Left lung (tissue), 10 donors: ENCODE data around the gene NINL. TPM values are rescaled to one million over a fixed set of nuclear protein-coding genes. Genes with fewer than 3 reads are reported as not detected.

Experiments used
- ATAC-seq: fragments of 200-7000 bp; cut with Tn5 transposase; one replicate; pipeline ENCODE4 v1.9.1; 2020; ENCODE audit warnings: moderate library complexity
- DNase-seq, 4 donors: peaks; one replicate each; pipeline ENCODE4 v3.0.0-alpha.2; 2013 to 2020
- H3K27ac ChIP-seq, 2 donors: fragments of 200-600 bp; sonication (generic) in 1 of 2; one replicate each; pipeline versions ENCODE4 v1.5.0 to v1.8.0; 2020 to 2021
- H3K27me3 ChIP-seq, 2 donors: fragments of 200-600 bp; sonication (generic) in 1 of 2; one replicate each; pipeline versions ENCODE4 v1.5.0 to v1.8.0; 2020 to 2021
- H3K36me3 ChIP-seq, 2 donors: fragments of 200-600 bp; sonication (generic) in 1 of 2; one replicate each; pipeline versions ENCODE4 v1.5.0 to v1.8.0; 2020 to 2021
- H3K4me1 ChIP-seq, 2 donors: fragments of 200-600 bp; one replicate each; pipeline ENCODE4 v1.8.0; 2021
- H3K4me3 ChIP-seq, 2 donors: fragments of 200-600 bp; sonication (generic) in 1 of 2; one replicate each; pipeline versions ENCODE4 v1.5.0 to v1.8.0; 2020 to 2021; ENCODE audit warnings: mild to moderate bottlenecking in 1 of 2
- H3K9me3 ChIP-seq, 2 donors: fragments of 200-600 bp; sonication (generic) in 1 of 2; one replicate each; pipeline versions ENCODE4 v1.5.0 to v1.8.0; 2020 to 2021
- intact Hi-C, 2 donors: fragments of 100-400 bp; cut with DNase I; formaldehyde crosslinking; loops; one replicate each; pipeline versions ENCODE4 v1.11.2 to v1.14.2; 2022
- polyA plus RNA-seq, 6 donors: library from polyadenylated mRNA; unstranded; fragments of 120-200 nt; gene quantifications; one replicate each; pipeline ENCODE4 v1.2.1, GENCODE V29; 2013; ENCODE audit not compliant: insufficient read length in 6 of 6
- total RNA-seq, 2 donors: library from RNA; stranded (reverse); fragmentation: NEBNext Ultra II Directional; extraction: Animal tissue kit (Norgen Biotek cat#: 25700); gene quantifications; one replicate each; pipeline ENCODE4 v1.2.1, GENCODE V29; 2021
- TF ChIP-seq, protein P1 (sequence below), 2 donors: fragments of 200-600 bp; sonication (generic) in 1 of 2; IDR thresholded peaks; one replicate each; pipeline versions ENCODE4 v1.5.0 to v1.8.0; 2021; ENCODE audit warnings: antibody characterized with exemption in 2 of 2
- donor health status: DM: no; HTN: yes; CAD: no.
- donor health status: DM: no; HTN: no; CAD: no.

NINL gene
- total and polyA plus RNA-seq, 8 donors = 9.6 to 78.8 (median 67.8) TPM

DNA sequence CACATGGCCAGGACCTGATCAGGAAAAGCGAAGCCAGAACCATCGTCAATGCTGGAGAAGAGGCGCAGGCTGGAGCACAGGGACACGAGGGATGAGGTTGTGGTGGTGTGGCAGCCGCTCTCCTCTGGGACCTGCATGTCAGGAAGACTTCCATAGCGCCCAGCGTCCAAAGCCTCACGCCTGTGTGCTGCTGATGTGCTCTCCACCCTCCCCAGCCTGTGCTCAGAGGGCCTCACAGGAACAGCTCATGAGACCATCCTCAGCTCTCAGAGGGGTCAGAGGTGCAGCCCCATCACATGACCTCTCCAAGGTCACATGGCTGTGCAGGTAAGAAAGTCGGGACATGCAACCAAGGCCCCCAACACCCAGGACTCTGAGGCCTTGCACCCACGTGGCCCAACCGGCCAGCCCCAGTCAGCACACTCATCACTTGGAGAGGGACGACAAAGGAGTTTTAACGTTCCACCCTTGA is 84.4 kb downstream of the NINL start:
- Histone ChIP-seq H3K27ac (no peak overlapping the region), H3K27me3 (no peaks in the 10 kb centered on the region), H3K4me3 (no peak overlapping the region), H3K4me1 (no peaks in the 10 kb centered on the region), H3K36me3 (no peaks in the 10 kb centered on the region), H3K9me3 (no peaks in the 10 kb centered on the region)
- TF ChIP-seq, protein P1, sequence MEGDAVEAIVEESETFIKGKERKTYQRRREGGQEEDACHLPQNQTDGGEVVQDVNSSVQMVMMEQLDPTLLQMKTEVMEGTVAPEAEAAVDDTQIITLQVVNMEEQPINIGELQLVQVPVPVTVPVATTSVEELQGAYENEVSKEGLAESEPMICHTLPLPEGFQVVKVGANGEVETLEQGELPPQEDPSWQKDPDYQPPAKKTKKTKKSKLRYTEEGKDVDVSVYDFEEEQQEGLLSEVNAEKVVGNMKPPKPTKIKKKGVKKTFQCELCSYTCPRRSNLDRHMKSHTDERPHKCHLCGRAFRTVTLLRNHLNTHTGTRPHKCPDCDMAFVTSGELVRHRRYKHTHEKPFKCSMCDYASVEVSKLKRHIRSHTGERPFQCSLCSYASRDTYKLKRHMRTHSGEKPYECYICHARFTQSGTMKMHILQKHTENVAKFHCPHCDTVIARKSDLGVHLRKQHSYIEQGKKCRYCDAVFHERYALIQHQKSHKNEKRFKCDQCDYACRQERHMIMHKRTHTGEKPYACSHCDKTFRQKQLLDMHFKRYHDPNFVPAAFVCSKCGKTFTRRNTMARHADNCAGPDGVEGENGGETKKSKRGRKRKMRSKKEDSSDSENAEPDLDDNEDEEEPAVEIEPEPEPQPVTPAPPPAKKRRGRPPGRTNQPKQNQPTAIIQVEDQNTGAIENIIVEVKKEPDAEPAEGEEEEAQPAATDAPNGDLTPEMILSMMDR (IDR thresholded peaks at IDR 0.05) = no peak
- ATAC-seq = no peak
- intact Hi-C loops = no loop called here
- DNase-seq = no peak

DNA sequence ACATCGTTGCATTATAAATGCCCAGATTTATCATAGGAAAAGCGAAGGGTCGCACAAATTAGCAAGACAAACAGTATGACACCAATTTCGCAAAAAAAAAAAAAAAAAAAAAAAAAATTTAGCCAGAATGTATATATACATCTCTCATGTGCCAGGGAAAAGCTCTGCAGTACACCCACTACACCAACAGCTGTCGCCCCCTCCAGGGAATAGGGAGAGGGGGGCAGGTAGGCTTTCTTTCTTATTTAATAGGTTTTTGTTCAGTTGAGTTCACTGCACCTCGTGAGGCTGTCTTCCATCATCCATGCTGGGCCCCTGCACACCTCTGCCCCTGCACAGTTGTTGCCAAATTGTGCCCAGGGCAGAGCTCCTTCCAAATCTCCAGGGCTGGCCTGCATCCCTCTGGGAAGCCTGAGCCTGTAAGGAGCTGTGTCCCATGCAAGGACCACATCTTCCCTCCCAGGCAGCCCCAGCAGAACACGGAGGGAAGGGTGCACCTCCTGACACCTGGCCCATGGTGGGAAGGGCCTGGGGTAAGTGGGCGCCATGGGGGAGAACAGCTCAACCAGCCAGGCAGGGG is 85.4 kb downstream of the NINL start:
- intact Hi-C loops = no loop called here
- Histone ChIP-seq H3K9me3 (no peaks in the 10 kb centered on the region), H3K27ac (no peak overlapping the region), H3K36me3 (no peaks in the 10 kb centered on the region), H3K27me3 (no peaks in the 10 kb centered on the region), H3K4me1 (no peaks in the 10 kb centered on the region), H3K4me3 (no peak overlapping the region)
- no peak for ATAC-seq
- TF ChIP-seq, protein P1 (IDR thresholded peaks at IDR 0.05) = no peak
- no peak for DNase-seq

DNA sequence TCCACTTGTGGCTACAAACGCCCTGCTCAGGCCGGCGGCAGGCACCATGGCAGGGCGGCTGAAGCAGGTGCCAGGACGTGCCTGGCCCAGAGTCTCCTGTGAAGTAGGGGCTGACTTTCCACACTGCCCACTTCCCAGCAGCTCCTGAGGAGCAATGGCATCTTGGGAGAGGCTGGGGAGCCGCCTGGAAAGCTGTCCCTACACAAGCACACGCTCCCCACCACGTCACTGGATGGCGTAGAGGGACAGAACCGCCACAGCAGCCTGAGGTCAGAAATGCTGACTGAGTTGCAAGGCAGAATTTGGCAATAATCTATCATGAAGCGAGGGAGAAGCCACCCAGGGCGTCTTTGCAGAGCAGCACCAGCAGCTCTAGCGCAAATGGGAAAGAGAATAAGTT is 86.3 kb downstream of the NINL start:
- no peaks in the 10 kb centered on the region for H3K27me3 ChIP-seq
- DNase-seq (no peak), ATAC-seq (no peak)
- no peak overlapping the region for H3K27ac ChIP-seq
- H3K4me3 ChIP-seq = no peak overlapping the region
- TF ChIP-seq, protein P1 (IDR thresholded peaks at IDR 0.05) = no peak
- H3K36me3 ChIP-seq = no peaks in the 10 kb centered on the region
- intact Hi-C loops = no loop called here
- no peaks in the 10 kb centered on the region for H3K9me3 ChIP-seq
- no peaks in the 10 kb centered on the region for H3K4me1 ChIP-seq

DNA sequence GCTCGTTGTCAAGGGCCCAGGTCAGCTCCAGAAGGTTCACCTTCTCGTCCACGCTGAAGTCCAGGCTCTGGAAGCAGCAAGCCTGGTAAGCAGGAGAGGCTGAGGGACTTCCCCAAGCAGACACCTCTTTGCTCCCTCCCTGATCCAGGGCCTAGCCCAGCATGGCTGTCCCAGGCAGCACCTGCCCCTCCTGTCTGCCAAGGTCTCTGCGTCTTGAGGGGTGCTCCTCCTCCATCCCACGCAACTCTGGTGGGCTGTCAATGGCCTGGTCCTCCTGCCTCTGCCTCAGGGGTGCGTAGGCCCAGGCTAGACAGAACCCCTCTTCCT is 87.1 kb downstream of the NINL start:
- Histone ChIP-seq H3K27me3 (no peaks in the 10 kb centered on the region), H3K27ac (no peak overlapping the region), H3K4me1 (no peaks in the 10 kb centered on the region), H3K9me3 (no peaks in the 10 kb centered on the region), H3K4me3 (no peak overlapping the region), H3K36me3 (no peaks in the 10 kb centered on the region)
- intact Hi-C loops = no loop called here
- peak in 1 of 4 donors; percentile 28 for DNase-seq
- no peak for ATAC-seq
- TF ChIP-seq, protein P1 (IDR thresholded peaks at IDR 0.05) = no peak

DNA sequence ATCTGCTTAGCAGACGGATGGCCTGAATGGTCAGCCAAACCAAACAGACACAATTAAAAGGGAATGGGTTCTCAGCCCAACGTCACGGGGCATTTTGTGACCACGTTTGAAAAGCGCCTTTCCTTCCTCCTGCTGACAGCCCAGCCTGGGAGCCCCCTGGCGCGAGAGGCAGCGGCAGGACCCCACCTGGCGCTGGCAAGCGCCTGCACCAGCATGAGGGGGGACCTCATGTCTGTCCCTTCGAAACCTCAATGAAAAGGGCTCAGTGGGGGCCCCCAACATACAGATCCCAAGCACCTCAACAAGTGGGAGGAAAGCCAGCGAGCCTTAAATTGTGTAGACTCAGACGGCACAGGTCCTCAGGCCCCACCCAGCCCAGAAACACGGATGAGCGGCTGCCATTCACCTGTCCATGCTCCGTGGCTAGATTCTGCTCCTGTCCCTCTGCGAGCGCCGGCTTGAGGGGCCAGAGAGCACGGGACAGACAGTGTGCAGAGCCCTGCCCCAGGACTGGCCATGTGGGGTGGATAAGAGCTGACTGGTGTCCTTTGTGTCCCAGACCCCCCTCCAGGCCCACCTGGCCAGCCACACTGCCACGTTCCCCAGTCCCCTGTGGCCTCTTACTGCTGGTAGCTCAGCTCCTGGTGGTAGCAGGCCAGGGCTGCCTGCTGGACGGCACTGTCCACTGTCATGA is 87.6 kb downstream of the NINL start:
- Histone ChIP-seq H3K4me3 (no peak overlapping the region), H3K36me3 (no peaks in the 10 kb centered on the region), H3K4me1 (no peaks in the 10 kb centered on the region), H3K9me3 (no peaks in the 10 kb centered on the region), H3K27ac (no peak overlapping the region), H3K27me3 (no peaks in the 10 kb centered on the region)
- intact Hi-C loops = no loop called here
- peak in 1 of 4 donors; percentile 71 for DNase-seq
- ATAC-seq = no peak
- TF ChIP-seq, protein P1 (IDR thresholded peaks at IDR 0.05) = no peak
